HepG2 (cell line): ENCODE measurements around the gene ACAP3. TPM values are rescaled to one million over a fixed set of nuclear protein-coding genes. Genes with fewer than 3 reads are reported as not detected.
A peak's percentile ranks its signal among the peaks of the same experiment; 100 is the strongest.

Experiments used
- AGO1 ChIP-seq: fragments of 200-400 bp; formaldehyde crosslinking; IDR thresholded peaks from 2 replicates; pipeline ENCODE4 v1.6.1; 2017; ENCODE audit warnings: mild to moderate bottlenecking, low read depth, low read length, moderate library complexity; ENCODE audit not compliant: poor library complexity, severe bottlenecking
- AHDC1 ChIP-seq: sonication (generic); formaldehyde crosslinking; IDR thresholded peaks from 2 replicates; pipeline ENCODE4 v1.5.1; 2020; ENCODE audit warnings: mild to moderate bottlenecking, missing genetic modification reagents, borderline replicate concordance
- CBX5 ChIP-seq: sonication (generic); formaldehyde crosslinking; IDR thresholded peaks from 2 replicates; pipeline ENCODE4 v1.4.0; 2020; ENCODE audit warnings: missing genetic modification reagents, borderline replicate concordance
- IRF9 ChIP-seq: sonication (generic); formaldehyde crosslinking; IDR thresholded peaks from 2 replicates; pipeline ENCODE4 v1.8.0; 2022; ENCODE audit warnings: missing genetic modification reagents, mild to moderate bottlenecking, borderline replicate concordance
- KLF12 ChIP-seq: sonication (generic); formaldehyde crosslinking; IDR thresholded peaks from 2 replicates; pipeline ENCODE4 v1.4.0; 2020; ENCODE audit warnings: missing genetic modification reagents, borderline replicate concordance
- RXRA ChIP-seq: sonication (generic); formaldehyde crosslinking; IDR thresholded peaks from 2 replicates; pipeline ENCODE4 v1.5.1; 2020; ENCODE audit warnings: missing genetic modification reagents
- SMARCC2 ChIP-seq: fragments of 450-650 bp; IDR thresholded peaks from 2 replicates; pipeline ENCODE4 v1.6.1; 2017; ENCODE audit warnings: antibody characterized with exemption, mild to moderate bottlenecking
- ZBTB20 ChIP-seq: sonication (generic); formaldehyde crosslinking; IDR thresholded peaks from 2 replicates; pipeline ENCODE4 v1.8.1; 2023; ENCODE audit warnings: missing genetic modification reagents, low read depth, mild to moderate bottlenecking, borderline replicate concordance
- ZNF546 ChIP-seq: sonication (generic); formaldehyde crosslinking; conservative IDR thresholded peaks from 2 replicates; pipeline ENCODE4 v1.8.1; 2023; ENCODE audit warnings: mild to moderate bottlenecking, missing genetic modification reagents
- ZNF564 ChIP-seq: sonication (generic); formaldehyde crosslinking; IDR thresholded peaks from 2 replicates; pipeline ENCODE4 v1.8.1; 2023; ENCODE audit warnings: mild to moderate bottlenecking, missing genetic modification reagents
- ZNF660 ChIP-seq: sonication (generic); formaldehyde crosslinking; IDR thresholded peaks from 2 replicates; pipeline ENCODE4 v1.5.1; 2020; ENCODE audit warnings: mild to moderate bottlenecking, low read depth, missing genetic modification reagents, borderline replicate concordance
- polyA plus RNA-seq, 8 experiments: library from polyadenylated mRNA; depleted of rRNA in 3 of 8; stranded (reverse) in 7 of 8; unstranded in 1 of 8; fragments of >200 nt; fragmentation: Illumina TruSeq in 4 of 8; extraction: Trizol in 4 of 8; gene quantifications; 2 replicates each; pipeline versions ENCODE4 v1.2.1 to v1.2.3, GENCODE V29; 2011 to 2016; ENCODE audit warnings: low read depth in 4 of 8, missing spikeins in 1 of 8, mixed read lengths in 1 of 8; ENCODE audit not compliant: insufficient read depth in 1 of 8
- total RNA-seq, 5 experiments: library from RNA; depleted of rRNA; stranded (reverse); fragments of >200 nt; fragmentation: Illumina TruSeq; extraction: Trizol; gene quantifications; 2 replicates each; pipeline ENCODE4 v1.2.3, GENCODE V29; 2016; ENCODE audit warnings: low read depth in 1 of 5
- TF ChIP-seq, protein P1 (sequence below): sonication (generic); formaldehyde crosslinking; IDR thresholded peaks from 2 replicates; pipeline ENCODE4 v1.5.0; 2020; ENCODE audit warnings: mild to moderate bottlenecking, missing genetic modification reagents
- TF ChIP-seq, protein P2 (sequence below): sonication (generic); formaldehyde crosslinking; IDR thresholded peaks from 2 replicates; pipeline ENCODE4 v1.5.0; 2020; ENCODE audit warnings: missing genetic modification reagents

Gene ACAP3
- total and polyA plus RNA-seq, 2 of the 13 experiments (the other 11 are each of a cell fraction or from before 2014, with no cell fraction given): 29.4 to 50.8 TPM

DNA sequence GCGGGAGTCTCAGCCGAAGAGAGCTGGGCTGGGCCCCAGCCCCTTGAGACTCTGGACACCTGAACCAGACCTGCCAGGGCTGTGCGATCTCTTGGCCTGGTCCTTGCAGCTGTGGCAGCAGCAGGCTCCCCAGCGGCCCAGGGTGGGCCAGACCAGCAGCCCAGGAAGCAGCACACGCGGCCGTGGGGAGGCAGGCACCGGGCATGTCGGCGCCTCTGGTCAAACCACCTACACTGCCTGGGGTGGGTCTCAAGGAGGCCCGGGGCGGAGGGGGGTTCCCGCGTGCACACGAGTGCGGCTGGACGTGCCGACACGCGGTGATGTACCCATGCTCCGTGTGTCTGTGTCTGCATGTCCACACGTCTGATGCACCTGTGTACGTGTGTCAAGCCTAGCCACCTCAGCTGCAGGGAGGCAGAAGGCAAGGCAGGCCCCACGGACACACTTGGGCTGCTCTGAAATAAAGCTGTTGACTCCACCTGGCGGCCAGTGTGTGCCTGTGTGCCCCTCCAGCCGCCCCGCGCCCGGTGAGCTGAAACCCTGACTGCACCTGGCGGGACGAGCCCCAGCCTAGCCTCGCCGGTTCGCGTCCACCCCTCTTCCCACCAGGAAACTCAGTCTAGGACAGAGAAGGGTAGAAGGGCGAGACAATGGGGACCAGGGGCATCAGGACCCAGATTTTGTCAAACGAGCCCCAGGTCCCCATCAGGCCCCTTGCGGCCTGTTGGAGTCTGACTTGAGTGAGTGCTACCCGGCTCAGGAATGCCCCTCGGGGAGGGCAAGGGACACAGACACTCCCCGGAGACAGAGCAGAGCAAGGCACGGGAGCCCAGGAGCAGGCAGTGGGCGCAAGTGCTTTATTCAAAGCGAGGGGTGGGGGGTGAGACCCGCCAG is 15.9 kb downstream of the ACAP3 start (continued):
- TF ChIP-seq, protein P1, sequence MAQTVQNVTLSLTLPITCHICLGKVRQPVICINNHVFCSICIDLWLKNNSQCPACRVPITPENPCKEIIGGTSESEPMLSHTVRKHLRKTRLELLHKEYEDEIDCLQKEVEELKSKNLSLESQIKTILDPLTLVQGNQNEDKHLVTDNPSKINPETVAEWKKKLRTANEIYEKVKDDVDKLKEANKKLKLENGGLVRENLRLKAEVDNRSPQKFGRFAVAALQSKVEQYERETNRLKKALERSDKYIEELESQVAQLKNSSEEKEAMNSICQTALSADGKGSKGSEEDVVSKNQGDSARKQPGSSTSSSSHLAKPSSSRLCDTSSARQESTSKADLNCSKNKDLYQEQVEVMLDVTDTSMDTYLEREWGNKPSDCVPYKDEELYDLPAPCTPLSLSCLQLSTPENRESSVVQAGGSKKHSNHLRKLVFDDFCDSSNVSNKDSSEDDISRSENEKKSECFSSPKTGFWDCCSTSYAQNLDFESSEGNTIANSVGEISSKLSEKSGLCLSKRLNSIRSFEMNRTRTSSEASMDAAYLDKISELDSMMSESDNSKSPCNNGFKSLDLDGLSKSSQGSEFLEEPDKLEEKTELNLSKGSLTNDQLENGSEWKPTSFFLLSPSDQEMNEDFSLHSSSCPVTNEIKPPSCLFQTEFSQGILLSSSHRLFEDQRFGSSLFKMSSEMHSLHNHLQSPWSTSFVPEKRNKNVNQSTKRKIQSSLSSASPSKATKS (CRISPR knock-in tag): no peak
- TF ChIP-seq KLF12 (CRISPR knock-in tag) (no peak), CBX5 (CRISPR knock-in tag) (no peak), SMARCC2 (no peak), ZNF660 (CRISPR knock-in tag) (no peak), ZNF564 (CRISPR knock-in tag) (no peak), RXRA (CRISPR knock-in tag) (no peak), AGO1 (peak; percentile 88), IRF9 (CRISPR knock-in tag) (no peak), ZBTB20 (CRISPR knock-in tag) (no peak), AHDC1 (CRISPR knock-in tag) (no peak), ZNF546 (CRISPR knock-in tag) (no peak)
- TF ChIP-seq, protein P2, sequence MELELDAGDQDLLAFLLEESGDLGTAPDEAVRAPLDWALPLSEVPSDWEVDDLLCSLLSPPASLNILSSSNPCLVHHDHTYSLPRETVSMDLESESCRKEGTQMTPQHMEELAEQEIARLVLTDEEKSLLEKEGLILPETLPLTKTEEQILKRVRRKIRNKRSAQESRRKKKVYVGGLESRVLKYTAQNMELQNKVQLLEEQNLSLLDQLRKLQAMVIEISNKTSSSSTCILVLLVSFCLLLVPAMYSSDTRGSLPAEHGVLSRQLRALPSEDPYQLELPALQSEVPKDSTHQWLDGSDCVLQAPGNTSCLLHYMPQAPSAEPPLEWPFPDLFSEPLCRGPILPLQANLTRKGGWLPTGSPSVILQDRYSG (CRISPR knock-in tag): no peak
